ENCODE results near the gene POU4F2.
"Not testable (repeated sequence)": the region's sequence is repeated elsewhere in the genome, so short reads cannot be mapped to it uniquely, and the experiment has no call there.

POU4F2 gene

DNA sequence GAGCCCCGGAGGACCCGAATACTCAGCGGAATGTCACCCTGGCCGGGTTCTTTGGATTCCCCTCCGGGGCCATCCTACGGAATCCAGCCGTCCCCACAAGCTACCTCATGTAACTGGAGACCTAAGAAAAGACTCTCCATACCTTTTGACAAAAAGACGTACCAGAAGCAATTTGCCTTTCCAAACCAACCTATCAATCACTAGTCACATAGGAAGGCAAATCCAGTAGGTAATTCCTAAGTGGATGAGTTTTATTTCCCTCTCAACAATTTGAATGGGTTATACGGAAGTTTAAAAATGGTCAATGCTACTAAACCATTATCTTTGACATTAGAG is 16.8 kb downstream of the POU4F2 start:
- no peak for DNase-seq

DNA sequence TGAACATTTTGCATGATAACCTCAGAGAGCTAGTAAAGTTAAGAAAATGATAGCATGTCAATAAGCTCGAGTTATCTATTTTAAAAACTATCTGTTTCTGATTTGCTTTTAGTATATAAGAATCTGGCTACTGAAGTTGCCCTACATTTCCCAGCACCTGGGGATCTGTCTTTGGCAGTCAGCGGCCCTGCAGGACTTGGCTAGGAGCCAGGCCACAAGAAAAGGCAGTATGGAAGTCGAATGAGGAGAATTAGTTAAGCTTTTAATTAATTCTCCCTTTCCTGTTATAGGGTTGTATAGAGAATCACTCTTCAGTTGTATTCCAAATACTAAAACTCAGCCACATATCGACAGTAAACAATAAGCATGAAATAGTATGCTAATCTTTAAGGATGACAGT is 22.7 kb downstream of the POU4F2 start:
- no peak for DNase-seq

DNA sequence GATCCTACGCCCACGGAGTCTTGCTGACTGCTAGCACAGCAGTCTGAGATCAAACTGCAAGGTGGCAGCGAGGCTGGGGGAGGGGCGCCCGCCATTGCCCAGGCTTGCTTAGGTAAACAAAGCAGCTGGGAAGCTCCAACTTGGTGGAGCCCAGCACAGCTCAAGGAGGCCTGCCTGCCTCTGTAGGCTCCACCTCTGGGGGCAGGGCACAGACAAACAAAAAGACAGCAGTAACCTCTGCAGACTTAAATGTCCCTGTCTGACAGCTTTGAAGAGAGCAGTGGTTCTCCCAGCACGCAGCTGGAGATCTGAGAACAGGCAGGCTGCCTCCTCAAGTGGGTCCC is 25.2 kb downstream of the POU4F2 start:
- DNase-seq: not testable (repeated sequence)

DNA sequence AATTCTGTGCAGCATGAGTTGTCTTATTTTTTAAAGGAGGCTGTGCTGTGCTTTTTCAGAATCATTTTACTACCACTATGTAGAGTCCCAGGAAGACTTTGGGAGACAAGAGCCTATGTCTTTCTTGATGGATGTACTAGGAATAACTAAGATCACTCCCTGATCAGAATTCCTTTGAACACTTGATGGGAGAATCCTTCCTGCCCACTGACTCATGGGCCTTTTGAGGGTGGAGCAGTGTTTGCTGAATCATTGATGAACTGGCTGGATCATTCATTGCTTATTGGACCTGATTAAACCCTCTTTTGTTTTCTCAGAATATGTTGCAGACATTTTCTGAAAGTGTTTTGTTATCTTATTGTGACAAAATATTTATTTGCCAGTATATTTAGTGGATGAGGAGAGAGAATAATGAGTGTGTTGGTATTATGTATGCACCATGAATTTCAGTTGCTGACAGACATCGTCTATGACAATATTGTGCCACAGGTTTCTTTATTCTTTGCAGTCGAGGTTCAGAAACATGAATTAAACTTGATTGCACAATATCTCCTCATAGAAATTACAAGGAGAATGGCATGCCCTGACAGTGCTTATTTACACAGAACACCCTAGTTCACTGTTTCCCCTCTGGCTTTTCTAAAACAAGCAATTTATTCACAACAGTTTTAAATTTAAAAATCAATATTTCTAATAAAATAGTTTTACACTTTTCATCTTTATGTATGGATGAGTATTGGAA is 36.3 kb downstream of the POU4F2 start:
- DNase-seq: no peak

Data from left hindlimb (tissue), 1 donor.